ENCODE results near the gene TAGLN3.
A peak's percentile ranks its signal among the peaks of the same experiment; 100 is the strongest.

- TF ChIP-seq EZH2phosphoT487 (IDR thresholded peaks at IDR 0.05; ENCODE audit: borderline replicate concordance, low read depth) = no peak
- no peak for TF ChIP-seq RFX5 (IDR thresholded peaks at IDR 0.05; ENCODE audit: low read length)
- no peak for TF ChIP-seq FOXJ3 (CRISPR knock-in tag; IDR thresholded peaks at IDR 0.05)
- no peak for TF ChIP-seq RAD21 (IDR thresholded peaks at IDR 0.05; ENCODE audit: low read length)
- TF ChIP-seq REST (IDR thresholded peaks at IDR 0.05; ENCODE audit: low read depth, low read length) = no peak
- TF ChIP-seq MAX (IDR thresholded peaks at IDR 0.05; ENCODE audit: low read depth) = no peak
- TF ChIP-seq CTCF (IDR thresholded peaks at IDR 0.05) = no peak
- TF ChIP-seq ELF1 (IDR thresholded peaks at IDR 0.05) = no peak
- TF ChIP-seq YY1 (IDR thresholded peaks at IDR 0.05; ENCODE audit: low read depth) = no peak
- TF ChIP-seq EP300 (IDR thresholded peaks at IDR 0.05; ENCODE audit: borderline replicate concordance in 1 of 2, low read depth in 1 of 2, low read length in 1 of 2) = peak; percentile 45 to 58; a peak in 3 of 4 replicates
Measured at GRCh38 chr3:111954228-111954990, 44.3 kb upstream of the TAGLN3 start.

Data from SK-N-SH (cell line).